Activated CD8-positive, alpha-beta memory T cell treated with anti-CD3 and anti-CD28 coated beads for 1 hour (primary cell): ENCODE results near the gene DSTN.
"Not testable (repeated sequence)": the region's sequence is repeated elsewhere in the genome, so short reads cannot be mapped to it uniquely, and the experiment has no call there.

Source experiments
- DNase-seq, 2 donors: peaks; one replicate each; pipeline ENCODE4 v3.0.0-alpha.2; 2020; ENCODE audit warnings: low read depth in 1 of 2; ENCODE audit errors: extremely low read depth in 1 of 2

Gene DSTN

GRCh38 chr20:17648791-17649730, 79.2 kb downstream of the DSTN start:
- peak in 1 of 2 donors; percentile 9 for DNase-seq

GRCh38 chr20:17650301-17651128, 80.6 kb downstream of the DSTN start:
- DNase-seq = no peak

- no peak for DNase-seq
These were observed 81.4 kb downstream of the DSTN start for GRCh38 chr20:17651129-17651759.

- no peak for DNase-seq
These were observed 82.0 kb downstream of the DSTN start for GRCh38 chr20:17651760-17652388.

- DNase-seq = no peak
These were observed 82.5 kb downstream of the DSTN start for GRCh38 chr20:17652411-17652810.

- DNase-seq = no peak
These were observed 84.2 kb downstream of the DSTN start for GRCh38 chr20:17653835-17654648.

- no peak for DNase-seq
These were observed 84.9 kb downstream of the DSTN start for GRCh38 chr20:17654649-17655285.

- no peak for DNase-seq
These were observed 85.4 kb downstream of the DSTN start for GRCh38 chr20:17655286-17655651.

- no peak for DNase-seq
These were observed 86.1 kb downstream of the DSTN start for GRCh38 chr20:17655865-17656479.

- DNase-seq = no peak
These were observed 87.4 kb downstream of the DSTN start for GRCh38 chr20:17657079-17657825.

GRCh38 chr20:17657898-17658647, 88.2 kb downstream of the DSTN start:
- no peak for DNase-seq

GRCh38 chr20:17658648-17658993, 88.7 kb downstream of the DSTN start:
- DNase-seq = no peak

- not testable (repeated sequence) for DNase-seq
These were observed 89.5 kb downstream of the DSTN start for GRCh38 chr20:17659344-17659743.
